ENCODE data around the gene GSG1L. TPM values are rescaled to one million over a fixed set of nuclear protein-coding genes. Genes with fewer than 3 reads are reported as not detected.

The GSG1L gene
- total RNA-seq, 1 donor from 2014 or later: 1.4 TPM

GRCh38 chr16:27952811-27953210 lies 110.7 kb downstream of the GSG1L start:
- peak overlapping the region; percentile 13 for H3K4me3 Mint-ChIP-seq
- H3K27ac Mint-ChIP-seq: peak overlapping the region; percentile 28
- DNase-seq (ENCODE audit: extremely low spot score, unreplicated experiment): no peak
- H3K9me3 Mint-ChIP-seq: peaks cover 6% of the 10 kb centered on the region
- H3K36me3 Mint-ChIP-seq: no peaks in the 10 kb centered on the region
- H3K27me3 Mint-ChIP-seq: peaks cover 18% of the 10 kb centered on the region
- no peak for TF ChIP-seq CTCF (conservative IDR thresholded peaks at IDR 0.05)
- no peaks in the 10 kb centered on the region for H3K4me1 Mint-ChIP-seq (ENCODE audit: unreplicated experiment)

GRCh38 chr16:27951489-27952120 lies 111.9 kb downstream of the GSG1L start:
- H3K27me3 Mint-ChIP-seq: peaks cover 18% of the 10 kb centered on the region

GRCh38 chr16:27950206-27950887 lies 113.2 kb downstream of the GSG1L start:
- Mint-ChIP-seq H3K4me3 (no peak overlapping the region), H3K4me1 (ENCODE audit: unreplicated experiment) (peaks cover under 1% of the 10 kb centered on the region), H3K36me3 (no peaks in the 10 kb centered on the region), H3K27ac (no peak overlapping the region), H3K9me3 (no peaks in the 10 kb centered on the region), H3K27me3 (peaks cover 18% of the 10 kb centered on the region)
- DNase-seq (ENCODE audit: extremely low spot score, unreplicated experiment): no peak
- TF ChIP-seq CTCF (conservative IDR thresholded peaks at IDR 0.05): no peak

More at GRCh38 chr16:27951489-27952120, 111.9 kb downstream of the GSG1L start:
- Mint-ChIP-seq H3K4me1 (ENCODE audit: unreplicated experiment) (no peaks in the 10 kb centered on the region), H3K4me3 (no peak overlapping the region), H3K9me3 (no peaks in the 10 kb centered on the region), H3K27ac (no peak overlapping the region), H3K36me3 (no peaks in the 10 kb centered on the region)
- no peak for TF ChIP-seq CTCF (conservative IDR thresholded peaks at IDR 0.05)
- no peak for DNase-seq (ENCODE audit: extremely low spot score, unreplicated experiment)

- H3K4me1 Mint-ChIP-seq (ENCODE audit: unreplicated experiment): peaks cover 3% of the 10 kb centered on the region
- H3K9me3 Mint-ChIP-seq: no peaks in the 10 kb centered on the region
- H3K36me3 Mint-ChIP-seq: no peaks in the 10 kb centered on the region
- TF ChIP-seq CTCF (conservative IDR thresholded peaks at IDR 0.05): no peak
- H3K27me3 Mint-ChIP-seq: peaks cover 24% of the 10 kb centered on the region
- no peak overlapping the region for H3K27ac Mint-ChIP-seq
- H3K4me3 Mint-ChIP-seq: no peak overlapping the region
- DNase-seq (ENCODE audit: extremely low spot score, unreplicated experiment): no peak
Observed at GRCh38 chr16:27947696-27948095, 115.8 kb downstream of the GSG1L start.

- Mint-ChIP-seq H3K27me3 (peaks cover 9% of the 10 kb centered on the region), H3K4me3 (no peak overlapping the region), H3K4me1 (ENCODE audit: unreplicated experiment) (peaks cover 3% of the 10 kb centered on the region), H3K27ac (no peak overlapping the region), H3K9me3 (no peaks in the 10 kb centered on the region), H3K36me3 (no peaks in the 10 kb centered on the region)
- TF ChIP-seq CTCF (conservative IDR thresholded peaks at IDR 0.05): no peak
- no peak for DNase-seq (ENCODE audit: extremely low spot score, unreplicated experiment)
Observed at GRCh38 chr16:27945233-27945973, 118.1 kb downstream of the GSG1L start.
